ENCODE measurements around the gene BAIAP3. TPM values are rescaled to one million over a fixed set of nuclear protein-coding genes. Genes with fewer than 3 reads are reported as not detected.
A peak's percentile ranks its signal among the peaks of the same experiment; 100 is the strongest.

Gene BAIAP3
- total RNA-seq, 1 donor from 2014 or later: 1.7 TPM

DNA sequence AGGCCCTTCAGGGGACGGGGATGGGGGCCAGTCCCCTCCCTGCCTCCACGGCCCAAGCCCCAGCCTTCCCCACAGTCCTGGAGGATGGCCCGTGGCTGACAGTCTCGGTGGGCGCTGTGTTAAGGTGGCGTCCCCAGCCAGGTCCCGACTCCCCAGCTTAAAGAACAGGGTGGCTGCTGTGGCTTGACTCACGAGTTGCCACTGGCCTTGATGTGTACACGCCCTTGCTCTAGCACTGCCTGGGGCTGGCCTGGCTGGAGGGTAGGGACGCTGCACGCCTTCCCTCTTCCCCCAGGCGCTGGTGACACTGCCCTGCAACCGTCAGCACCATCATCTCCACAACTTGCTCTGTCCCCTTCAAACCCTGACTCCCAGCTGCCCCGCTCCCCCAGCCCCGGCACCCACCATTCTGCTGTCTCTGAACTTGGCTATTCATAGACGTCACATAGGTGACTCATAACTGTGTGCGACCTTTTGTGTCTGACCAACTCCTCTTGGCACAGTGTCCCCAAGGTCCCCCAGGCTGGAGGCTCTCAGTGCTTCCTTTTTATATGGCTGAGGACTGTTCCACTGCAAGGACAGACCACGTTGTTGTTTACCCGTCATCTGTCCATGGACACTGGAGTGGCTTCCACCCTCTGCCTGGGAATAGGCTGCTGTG, 24.6 kb downstream of the BAIAP3 start:
- H3K4me3 Mint-ChIP-seq (ENCODE audit: unreplicated experiment): no peak overlapping the region
- DNase-seq (ENCODE audit: low spot score): no peak
- TF ChIP-seq, protein P1, sequence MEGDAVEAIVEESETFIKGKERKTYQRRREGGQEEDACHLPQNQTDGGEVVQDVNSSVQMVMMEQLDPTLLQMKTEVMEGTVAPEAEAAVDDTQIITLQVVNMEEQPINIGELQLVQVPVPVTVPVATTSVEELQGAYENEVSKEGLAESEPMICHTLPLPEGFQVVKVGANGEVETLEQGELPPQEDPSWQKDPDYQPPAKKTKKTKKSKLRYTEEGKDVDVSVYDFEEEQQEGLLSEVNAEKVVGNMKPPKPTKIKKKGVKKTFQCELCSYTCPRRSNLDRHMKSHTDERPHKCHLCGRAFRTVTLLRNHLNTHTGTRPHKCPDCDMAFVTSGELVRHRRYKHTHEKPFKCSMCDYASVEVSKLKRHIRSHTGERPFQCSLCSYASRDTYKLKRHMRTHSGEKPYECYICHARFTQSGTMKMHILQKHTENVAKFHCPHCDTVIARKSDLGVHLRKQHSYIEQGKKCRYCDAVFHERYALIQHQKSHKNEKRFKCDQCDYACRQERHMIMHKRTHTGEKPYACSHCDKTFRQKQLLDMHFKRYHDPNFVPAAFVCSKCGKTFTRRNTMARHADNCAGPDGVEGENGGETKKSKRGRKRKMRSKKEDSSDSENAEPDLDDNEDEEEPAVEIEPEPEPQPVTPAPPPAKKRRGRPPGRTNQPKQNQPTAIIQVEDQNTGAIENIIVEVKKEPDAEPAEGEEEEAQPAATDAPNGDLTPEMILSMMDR (IDR thresholded peaks at IDR 0.05): no peak
- no peaks in the 10 kb centered on the region for H3K9me3 Mint-ChIP-seq (ENCODE audit: low read depth)
- H3K27ac Mint-ChIP-seq (ENCODE audit: unreplicated experiment): no peak overlapping the region
- no peaks in the 10 kb centered on the region for H3K36me3 Mint-ChIP-seq (ENCODE audit: low read depth)
- no peaks in the 10 kb centered on the region for H3K27me3 Mint-ChIP-seq (ENCODE audit: low read depth)
- H3K4me1 Mint-ChIP-seq (ENCODE audit: low read depth): peaks cover 23% of the 10 kb centered on the region

DNA sequence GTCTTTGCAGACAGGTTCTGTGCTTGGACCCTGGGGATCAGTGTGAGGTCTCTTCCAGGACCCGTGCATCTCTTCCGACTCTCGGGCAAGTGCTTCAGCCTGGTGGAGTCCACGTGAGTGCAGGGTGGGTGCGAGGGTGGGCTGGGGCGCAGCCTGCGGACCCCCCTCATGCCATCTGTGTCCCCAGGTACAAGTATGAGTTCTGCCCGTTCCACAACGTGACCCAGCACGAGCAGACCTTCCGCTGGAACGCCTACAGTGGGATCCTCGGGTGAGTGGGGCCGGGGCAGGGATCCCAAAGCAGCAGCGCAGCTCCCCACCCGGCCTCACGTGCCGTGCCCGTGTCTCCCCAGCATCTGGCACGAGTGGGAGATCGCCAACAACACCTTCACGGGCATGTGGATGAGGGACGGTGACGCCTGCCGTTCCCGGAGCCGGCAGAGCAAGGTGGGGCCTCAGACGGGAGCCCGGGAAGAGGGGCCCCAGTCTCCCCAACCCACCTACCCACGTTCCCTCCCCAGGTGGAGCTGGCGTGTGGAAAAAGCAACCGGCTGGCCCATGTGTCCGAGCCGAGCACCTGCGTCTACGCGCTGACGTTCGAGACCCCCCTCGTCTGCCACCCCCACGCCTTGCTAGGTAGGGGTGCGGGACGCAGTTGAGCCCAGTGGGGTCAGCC, 28.4 kb downstream of the BAIAP3 start:
- H3K27me3 Mint-ChIP-seq (ENCODE audit: low read depth): no peaks in the 10 kb centered on the region
- H3K9me3 Mint-ChIP-seq (ENCODE audit: low read depth): no peaks in the 10 kb centered on the region
- no peak overlapping the region for H3K27ac Mint-ChIP-seq (ENCODE audit: unreplicated experiment)
- H3K4me3 Mint-ChIP-seq (ENCODE audit: unreplicated experiment): no peak overlapping the region
- TF ChIP-seq, protein P1 (IDR thresholded peaks at IDR 0.05): no peak
- H3K4me1 Mint-ChIP-seq (ENCODE audit: low read depth): peaks cover 7% of the 10 kb centered on the region
- peaks cover 2% of the 10 kb centered on the region for H3K36me3 Mint-ChIP-seq (ENCODE audit: low read depth)
- no peak for DNase-seq (ENCODE audit: low spot score)

DNA sequence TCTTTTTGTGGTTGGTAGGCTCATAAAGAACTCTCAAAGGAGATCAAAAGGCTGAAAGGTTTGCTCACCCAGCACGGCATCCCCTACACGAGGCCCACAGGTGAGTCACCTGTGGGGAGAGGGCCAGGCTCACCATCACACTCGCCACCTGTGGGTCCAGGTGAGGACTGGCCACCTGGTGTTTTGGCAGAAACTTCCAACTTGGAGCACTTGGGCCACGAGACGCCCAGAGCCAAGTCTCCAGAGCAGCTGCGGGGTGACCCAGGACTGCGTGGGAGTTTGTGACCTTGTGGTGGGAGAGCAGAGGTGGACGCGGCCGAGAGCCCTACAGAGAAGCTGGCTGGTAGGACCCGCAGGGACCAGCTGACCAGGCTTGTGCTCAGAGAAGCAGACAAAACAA, 29.4 kb downstream of the BAIAP3 start:
- Mint-ChIP-seq H3K4me1 (ENCODE audit: low read depth) (peaks cover 7% of the 10 kb centered on the region), H3K9me3 (ENCODE audit: low read depth) (no peaks in the 10 kb centered on the region), H3K27me3 (ENCODE audit: low read depth) (no peaks in the 10 kb centered on the region), H3K27ac (ENCODE audit: unreplicated experiment) (no peak overlapping the region), H3K4me3 (ENCODE audit: unreplicated experiment) (no peak overlapping the region), H3K36me3 (ENCODE audit: low read depth) (peaks cover 2% of the 10 kb centered on the region)
- no peak for DNase-seq (ENCODE audit: low spot score)
- TF ChIP-seq, protein P1 (IDR thresholded peaks at IDR 0.05): no peak

DNA sequence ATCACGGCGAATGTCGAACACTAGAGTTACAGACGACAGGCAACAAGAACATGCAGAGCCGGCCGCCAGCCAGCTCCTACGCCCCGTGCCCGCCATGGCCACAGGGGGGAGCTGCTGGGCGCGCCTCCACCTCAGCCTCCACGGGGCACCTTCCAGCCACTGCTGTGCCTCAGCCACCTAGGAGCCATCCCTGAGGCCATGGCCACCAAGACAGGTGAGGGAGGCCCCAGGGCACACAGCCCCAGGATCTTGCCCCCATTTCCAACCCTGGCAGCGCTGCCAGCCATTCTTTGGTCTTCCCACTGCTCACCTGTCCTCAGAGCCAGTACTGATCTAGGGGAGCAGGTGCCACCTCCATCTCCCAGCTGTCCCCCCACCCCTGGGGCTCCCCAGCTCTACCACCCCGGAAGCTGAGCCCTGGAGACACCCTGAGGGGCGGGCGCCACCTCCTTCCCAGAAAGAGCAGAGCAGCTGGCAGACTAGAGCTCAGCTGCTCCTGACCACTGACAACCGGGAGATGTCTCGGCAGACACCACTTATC, 30.1 kb downstream of the BAIAP3 start:
- TF ChIP-seq, protein P1 (IDR thresholded peaks at IDR 0.05): peak; percentile 83
- Mint-ChIP-seq H3K4me3 (ENCODE audit: unreplicated experiment) (no peak overlapping the region), H3K27ac (ENCODE audit: unreplicated experiment) (no peak overlapping the region), H3K4me1 (ENCODE audit: low read depth) (peaks cover under 1% of the 10 kb centered on the region), H3K9me3 (ENCODE audit: low read depth) (no peaks in the 10 kb centered on the region), H3K27me3 (ENCODE audit: low read depth) (no peaks in the 10 kb centered on the region), H3K36me3 (ENCODE audit: low read depth) (peaks cover 2% of the 10 kb centered on the region)
- no peak for DNase-seq (ENCODE audit: low spot score)

DNA sequence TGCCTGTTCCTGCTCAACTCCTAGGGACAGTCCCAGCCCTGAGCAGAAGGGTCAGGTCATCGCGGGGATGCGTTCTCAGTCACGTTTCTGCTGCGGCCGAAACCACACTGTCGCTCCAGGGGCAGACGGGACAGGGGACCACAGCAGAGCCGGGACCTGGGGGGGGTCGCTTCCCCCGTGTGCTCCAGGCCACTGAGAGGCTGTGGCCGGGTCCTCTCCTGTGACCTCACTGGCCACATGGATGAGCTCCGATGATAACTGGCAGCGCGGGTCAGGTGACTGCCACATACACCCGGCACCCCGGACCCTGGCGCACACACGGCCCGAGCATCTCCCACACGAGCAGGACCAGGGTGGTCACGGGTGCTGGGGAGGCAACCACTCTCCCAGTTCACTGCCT, 31.1 kb downstream of the BAIAP3 start:
- H3K36me3 Mint-ChIP-seq (ENCODE audit: low read depth): peaks cover 2% of the 10 kb centered on the region

More for the DNA sequence above, 31.1 kb downstream of the BAIAP3 start:
- no peak for DNase-seq (ENCODE audit: low spot score)
- TF ChIP-seq, protein P1 (IDR thresholded peaks at IDR 0.05): no peak
- Mint-ChIP-seq H3K4me1 (ENCODE audit: low read depth) (no peaks in the 10 kb centered on the region), H3K27ac (ENCODE audit: unreplicated experiment) (no peak overlapping the region), H3K4me3 (ENCODE audit: unreplicated experiment) (no peak overlapping the region), H3K9me3 (ENCODE audit: low read depth) (no peaks in the 10 kb centered on the region), H3K27me3 (ENCODE audit: low read depth) (no peaks in the 10 kb centered on the region)
